ENCODE results near the gene GDNF. TPM values are rescaled to one million over a fixed set of nuclear protein-coding genes. Genes with fewer than 3 reads are reported as not detected.

Gene GDNF
- total and polyA plus RNA-seq, 2 experiments from 2014 or later = 0.13 to 0.17 TPM

- no peak for TF ChIP-seq ZNF462 (CRISPR knock-in tag; IDR thresholded peaks at IDR 0.05)
- no peak for TF ChIP-seq CREB1 (CRISPR knock-in tag; IDR thresholded peaks at IDR 0.05; ENCODE audit: low read depth)
Measured at GRCh38 chr5:37767251-37767650, 72.6 kb downstream of the GDNF start (continued).
